GM18511 (cell line): ENCODE data around the gene DTNA.

Experiments
- ATAC-seq: cut with Tn5 transposase; IDR thresholded peaks from one replicate; pipeline ENCODE4 v1.9.1; 2021; ENCODE audit warnings: mild to moderate bottlenecking, moderate library complexity; ENCODE audit not compliant: unreplicated experiment

Gene DTNA

DNA sequence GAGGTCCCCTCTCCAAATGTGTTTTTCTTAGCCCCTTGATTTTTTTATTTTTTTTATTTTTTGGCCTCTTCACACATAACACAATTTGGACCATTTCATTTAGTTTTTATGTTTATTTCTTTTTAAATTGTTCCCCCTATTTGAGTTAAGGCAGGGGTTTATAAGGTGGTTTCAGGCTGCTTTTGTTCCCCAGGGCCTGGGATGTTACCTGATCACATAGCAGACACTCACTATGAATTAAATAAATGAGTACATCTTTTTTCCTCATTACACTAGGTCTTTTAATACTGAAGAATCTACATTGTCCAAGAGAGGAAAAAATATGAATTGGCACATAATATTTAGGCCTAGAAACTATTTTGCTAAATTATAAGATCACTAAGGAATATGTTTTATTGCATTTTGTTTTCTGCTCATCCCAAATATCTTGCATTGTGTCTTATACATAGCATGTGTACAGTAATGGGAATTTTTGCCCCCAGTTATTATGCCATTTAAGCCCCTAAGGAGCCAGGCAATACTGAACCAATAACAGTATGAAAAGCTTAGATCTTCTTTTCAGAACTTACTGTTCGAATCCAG lies 218.7 kb downstream of the DTNA start:
- ATAC-seq: no peak

DNA sequence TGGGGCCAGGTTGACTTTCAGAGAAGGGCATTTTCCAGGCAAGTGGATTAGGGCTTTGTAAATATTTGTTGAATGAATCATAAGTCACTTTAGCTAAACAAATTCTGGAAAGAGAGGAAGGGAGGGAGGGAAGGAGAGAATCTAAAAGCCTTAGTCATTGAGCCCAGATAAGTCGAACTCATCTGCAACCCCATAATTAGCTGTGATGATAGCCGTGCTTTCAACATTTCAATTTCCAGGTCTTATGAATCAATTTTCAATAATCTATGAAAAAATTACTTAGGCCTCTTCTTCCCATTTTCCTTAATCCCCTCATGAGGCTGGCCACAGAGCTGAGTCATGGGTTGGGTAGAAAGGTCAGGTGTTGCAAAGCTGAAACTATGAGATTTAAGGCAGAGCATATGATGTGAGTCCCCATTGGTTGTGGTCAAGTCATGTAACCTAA lies 219.3 kb downstream of the DTNA start:
- ATAC-seq: no peak

DNA sequence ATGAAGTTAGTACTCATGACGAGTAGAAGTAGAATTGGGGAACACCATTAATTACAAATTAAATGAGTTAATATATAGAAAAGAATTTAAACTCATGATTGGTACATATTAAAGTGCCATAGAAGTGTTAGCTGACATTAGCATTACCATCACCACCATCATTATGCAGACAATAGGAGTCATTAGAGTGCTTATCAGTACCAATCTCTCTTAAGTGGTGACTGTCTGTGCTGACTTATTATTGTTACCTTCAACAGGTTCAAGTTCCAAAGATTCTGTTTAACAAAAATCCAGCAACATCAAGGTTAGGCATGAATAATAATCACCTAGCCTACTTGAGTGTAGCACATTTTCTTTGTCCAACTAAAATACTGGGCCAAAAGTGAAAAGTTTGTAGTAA lies 222.3 kb downstream of the DTNA start:
- no peak for ATAC-seq

DNA sequence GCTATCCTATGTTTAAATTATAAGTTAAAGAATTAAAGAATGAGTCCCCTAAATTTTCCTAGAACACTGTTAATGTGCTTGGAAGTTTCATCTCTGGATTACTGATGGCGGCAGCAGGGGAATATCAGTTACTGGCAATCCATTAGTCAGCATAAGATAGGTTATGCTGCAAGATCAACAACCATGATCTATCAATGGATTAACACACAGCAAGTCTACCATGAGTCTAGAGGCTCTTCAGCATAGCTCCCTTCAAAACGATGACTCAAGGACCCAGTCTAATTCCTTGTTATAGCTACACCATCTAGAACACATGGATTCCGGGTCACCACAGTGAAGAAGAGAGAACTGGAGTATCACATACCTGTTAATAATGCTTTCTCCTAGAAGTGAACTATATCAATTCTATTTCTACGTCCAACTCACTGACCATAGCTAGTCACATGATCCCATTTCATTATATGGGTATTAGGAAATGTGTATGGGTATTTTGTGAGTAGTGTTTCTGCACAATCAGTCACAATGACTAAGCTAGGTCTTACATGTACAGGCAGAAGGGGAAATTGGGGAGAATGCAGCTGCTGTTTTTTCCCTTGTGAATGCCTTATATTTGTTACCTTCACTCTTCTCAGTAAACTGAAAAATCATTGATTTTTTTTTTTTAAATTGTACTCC lies 222.8 kb downstream of the DTNA start:
- no peak for ATAC-seq

DNA sequence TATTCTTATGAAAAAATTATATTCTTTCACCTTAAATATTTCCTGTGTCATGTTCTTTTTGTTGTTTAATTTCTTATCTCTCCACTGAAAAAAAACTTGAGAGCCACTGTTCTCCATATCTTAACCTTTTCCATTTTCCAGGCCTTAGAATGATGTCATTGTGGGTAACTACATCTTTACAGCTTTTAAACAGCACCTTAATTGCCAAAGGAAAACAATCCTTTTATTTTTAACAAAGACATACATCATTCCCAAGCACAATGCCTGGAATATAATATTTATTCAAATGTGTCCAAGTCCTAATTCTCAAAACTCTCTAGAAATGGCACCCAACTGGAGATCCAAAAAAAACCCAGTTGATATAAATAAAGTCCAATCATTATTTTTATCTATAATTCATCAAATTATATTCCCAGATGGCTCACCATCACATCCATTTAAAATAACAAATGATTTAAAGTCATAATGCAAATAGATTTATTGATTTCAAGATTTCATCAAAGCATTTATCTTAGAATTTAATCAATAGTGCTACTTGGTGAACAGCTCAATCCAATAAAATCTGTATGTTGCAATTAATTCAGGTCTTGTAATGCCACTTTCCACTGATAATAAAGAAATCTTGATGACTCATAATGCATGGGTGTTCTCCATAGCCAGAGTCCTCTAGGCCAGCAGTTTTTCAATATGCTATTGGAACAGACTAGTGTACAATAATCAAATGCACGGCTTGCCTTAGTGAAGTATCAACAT lies 224.0 kb downstream of the DTNA start:
- no peak for ATAC-seq

DNA sequence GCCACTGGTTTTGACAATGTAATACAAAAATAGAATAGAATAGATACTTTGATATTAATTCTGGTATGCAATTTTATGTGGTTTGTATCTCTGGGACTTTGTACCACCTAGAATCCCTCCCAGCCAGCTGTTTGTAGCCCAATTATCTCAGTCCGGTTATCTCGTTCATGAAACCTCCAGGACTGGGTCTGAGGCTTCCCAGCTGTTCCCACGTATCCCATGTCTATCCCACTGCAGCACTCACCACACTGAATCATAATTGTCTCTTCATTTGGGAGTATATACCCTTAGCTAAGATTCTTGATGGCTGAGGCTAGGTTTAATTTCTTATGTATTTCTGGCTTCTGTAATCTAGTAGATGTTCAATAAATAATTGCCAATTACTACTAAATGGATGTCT lies 226.7 kb downstream of the DTNA start:
- ATAC-seq: no peak

DNA sequence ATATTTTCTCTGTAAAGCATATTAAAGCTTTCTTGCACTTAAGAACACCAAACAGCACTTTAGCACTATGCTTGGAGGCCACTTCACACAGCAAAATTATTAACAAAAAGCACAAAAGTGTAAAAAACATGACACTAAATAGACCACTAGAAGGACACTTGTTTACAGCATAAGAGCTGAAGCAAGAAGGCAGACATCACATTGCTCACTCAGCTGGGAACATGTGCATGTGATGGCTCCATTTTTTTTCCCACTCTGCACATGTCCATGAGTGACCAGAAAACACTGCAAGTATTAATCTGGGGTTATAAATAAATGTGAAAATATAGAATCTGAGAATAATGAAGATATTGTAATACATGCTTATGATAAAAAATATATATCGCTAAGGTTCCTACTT lies 228.0 kb downstream of the DTNA start:
- no peak for ATAC-seq
